Raji (cell line): Measurements from ENCODE around the gene MCM9.
A peak's percentile ranks its signal among the peaks of the same experiment; 100 is the strongest.

Source experiments
- POLR2A ChIP-seq: IDR thresholded peaks from 2 replicates; pipeline ENCODE4 v1.6.1; 2011; ENCODE audit warnings: low read depth, low read length, control low read depth; ENCODE audit not compliant: insufficient read depth

Gene MCM9

GRCh38 chr6:118892355-118892991 lies 42.5 kb downstream of the MCM9 start:
- no peak for TF ChIP-seq POLR2A

- peak; percentile 53; the same call in 1 of the 2 replicates for TF ChIP-seq POLR2A
These were observed 43.8 kb downstream of the MCM9 start for GRCh38 chr6:118890997-118891790.

- no peak for TF ChIP-seq POLR2A
These were observed 45.8 kb downstream of the MCM9 start for GRCh38 chr6:118889163-118889562.

- TF ChIP-seq POLR2A: no peak
These were observed 48.3 kb downstream of the MCM9 start for GRCh38 chr6:118886641-118887040.

- no peak for TF ChIP-seq POLR2A
These were observed 52.5 kb downstream of the MCM9 start for GRCh38 chr6:118882314-118882905.

- no peak for TF ChIP-seq POLR2A
These were observed 53.3 kb downstream of the MCM9 start for GRCh38 chr6:118881440-118882313.

GRCh38 chr6:118877806-118878205 lies 57.2 kb downstream of the MCM9 start:
- TF ChIP-seq POLR2A: no peak

GRCh38 chr6:118876814-118877213 lies 58.1 kb downstream of the MCM9 start:
- TF ChIP-seq POLR2A: no peak

GRCh38 chr6:118876198-118876597 lies 58.8 kb downstream of the MCM9 start:
- no peak for TF ChIP-seq POLR2A

GRCh38 chr6:118875672-118876071 lies 59.3 kb downstream of the MCM9 start:
- TF ChIP-seq POLR2A: no peak

- no peak for TF ChIP-seq POLR2A
These were observed 61.7 kb downstream of the MCM9 start for GRCh38 chr6:118873239-118873638.

- TF ChIP-seq POLR2A: no peak
These were observed 62.2 kb downstream of the MCM9 start for GRCh38 chr6:118872726-118873125.

- TF ChIP-seq POLR2A: no peak
These were observed 62.6 kb downstream of the MCM9 start for GRCh38 chr6:118872318-118872717.

GRCh38 chr6:118871331-118871730 lies 63.6 kb downstream of the MCM9 start:
- TF ChIP-seq POLR2A: no peak

- TF ChIP-seq POLR2A: no peak
These were observed 64.9 kb downstream of the MCM9 start for GRCh38 chr6:118869894-118870589.

- no peak for TF ChIP-seq POLR2A
These were observed 65.6 kb downstream of the MCM9 start for GRCh38 chr6:118869350-118869749.
